GM19328 (cell line): ENCODE results near the gene MGST3.
"Not testable (repeated sequence)": the region's sequence is repeated elsewhere in the genome, so short reads cannot be mapped to it uniquely, and the experiment has no call there.

Source experiments
- ATAC-seq: cut with Tn5 transposase; IDR thresholded peaks from one replicate; pipeline ENCODE4 v1.9.1; 2021; ENCODE audit warnings: mild to moderate bottlenecking, moderate library complexity; ENCODE audit not compliant: unreplicated experiment

MGST3 gene

DNA sequence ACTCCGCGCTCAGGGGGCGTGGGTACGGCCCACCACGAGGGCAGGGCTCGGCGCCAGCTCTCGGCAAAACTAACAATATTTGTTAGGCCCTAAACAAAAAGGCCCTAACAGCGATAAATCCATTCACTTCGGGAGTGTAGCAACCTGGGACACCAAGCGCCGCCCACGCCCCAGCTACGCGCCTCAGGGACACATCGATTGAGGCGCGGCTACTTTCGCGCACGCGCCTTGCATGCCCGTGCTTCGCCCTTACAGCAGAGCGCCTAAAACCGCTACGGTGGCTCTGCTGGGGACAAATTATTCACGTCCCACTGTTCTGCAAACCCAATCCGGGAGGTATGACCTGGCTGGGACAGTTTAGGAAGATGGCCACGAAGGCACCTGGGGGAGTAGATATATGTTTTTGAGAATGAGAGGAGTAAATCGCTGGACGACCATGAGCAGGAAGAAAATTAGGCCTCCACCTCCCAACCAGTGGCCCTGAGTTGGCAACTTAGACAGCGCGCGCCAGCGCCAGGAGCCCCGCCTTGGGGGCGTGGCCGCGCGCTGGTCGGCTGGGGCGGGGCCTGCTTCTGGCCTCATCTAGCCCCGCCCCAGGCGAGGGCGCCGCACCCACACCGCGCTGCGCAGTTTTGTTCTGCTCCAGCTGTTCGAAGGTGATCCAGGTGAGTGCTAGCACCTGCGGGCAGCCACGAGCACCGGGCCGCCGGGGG, at the start of gene MGST3:
TSS of gene MGST3 (plus strand) at position 606 of the 713 bp plus-strand sequence. CDS start 18,614 bp downstream, outside the sequence.
- peak; percentile 90 for ATAC-seq

DNA sequence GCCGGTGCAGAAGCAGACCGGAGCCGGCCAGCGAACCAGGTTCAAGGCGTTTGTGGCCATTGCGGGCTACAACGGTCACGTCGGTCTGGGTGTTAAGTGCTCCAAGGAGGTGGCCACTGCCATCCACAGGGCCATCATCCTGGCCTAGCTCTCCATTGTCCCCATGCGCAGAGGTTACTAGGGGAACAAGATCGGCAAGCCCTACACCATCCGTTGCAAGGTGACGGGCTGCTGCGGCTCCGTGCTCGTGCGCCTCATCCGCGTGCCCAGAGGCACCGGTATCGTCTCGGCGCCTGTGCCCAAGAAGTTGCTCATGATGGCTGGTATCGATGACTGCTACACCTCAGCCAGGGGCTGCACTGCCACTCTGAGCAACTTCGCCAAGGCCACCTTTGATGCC, 49.1 kb upstream of the MGST3 start:
- ATAC-seq, result no peak

DNA sequence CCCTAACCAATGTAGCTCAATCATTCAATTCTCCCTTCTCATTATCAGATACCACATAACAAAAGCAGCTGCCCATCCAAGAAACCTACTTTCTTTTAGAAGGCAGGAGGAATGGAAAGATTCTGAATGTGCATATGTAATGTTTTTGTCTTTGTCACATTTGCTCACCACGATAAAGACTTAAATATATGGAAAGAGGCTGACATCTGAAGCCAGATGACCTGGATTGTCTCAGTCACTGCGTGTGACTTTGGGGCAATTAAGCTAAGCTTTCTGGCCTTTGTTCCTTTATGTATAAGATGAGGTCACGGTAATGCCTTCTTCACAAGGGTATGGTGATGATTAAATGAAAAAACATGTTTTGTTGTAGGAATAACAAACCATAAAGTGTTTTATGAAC, 44.6 kb upstream of the MGST3 start:
- ATAC-seq, result no peak

DNA sequence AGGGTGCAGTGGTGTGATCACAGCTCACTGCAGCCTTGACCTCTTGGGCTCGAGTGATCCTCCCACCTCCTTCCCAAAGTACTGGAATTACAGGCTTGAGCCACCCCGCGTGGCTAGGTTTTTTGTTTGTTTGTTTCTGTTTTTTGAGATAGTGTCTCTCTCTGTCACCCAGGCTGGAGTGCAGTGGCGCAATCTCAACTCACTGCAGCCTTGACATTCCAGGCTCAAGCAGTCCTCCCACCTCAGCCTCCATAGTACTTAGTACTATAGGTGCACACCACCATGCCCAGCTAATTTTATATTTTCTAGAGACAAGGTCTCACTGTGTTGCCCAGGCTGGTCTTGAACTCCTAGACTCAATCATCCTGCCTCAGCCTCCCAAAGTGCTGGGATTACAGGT, 39.6 kb upstream of the MGST3 start:
- not testable (repeated sequence) for ATAC-seq

DNA sequence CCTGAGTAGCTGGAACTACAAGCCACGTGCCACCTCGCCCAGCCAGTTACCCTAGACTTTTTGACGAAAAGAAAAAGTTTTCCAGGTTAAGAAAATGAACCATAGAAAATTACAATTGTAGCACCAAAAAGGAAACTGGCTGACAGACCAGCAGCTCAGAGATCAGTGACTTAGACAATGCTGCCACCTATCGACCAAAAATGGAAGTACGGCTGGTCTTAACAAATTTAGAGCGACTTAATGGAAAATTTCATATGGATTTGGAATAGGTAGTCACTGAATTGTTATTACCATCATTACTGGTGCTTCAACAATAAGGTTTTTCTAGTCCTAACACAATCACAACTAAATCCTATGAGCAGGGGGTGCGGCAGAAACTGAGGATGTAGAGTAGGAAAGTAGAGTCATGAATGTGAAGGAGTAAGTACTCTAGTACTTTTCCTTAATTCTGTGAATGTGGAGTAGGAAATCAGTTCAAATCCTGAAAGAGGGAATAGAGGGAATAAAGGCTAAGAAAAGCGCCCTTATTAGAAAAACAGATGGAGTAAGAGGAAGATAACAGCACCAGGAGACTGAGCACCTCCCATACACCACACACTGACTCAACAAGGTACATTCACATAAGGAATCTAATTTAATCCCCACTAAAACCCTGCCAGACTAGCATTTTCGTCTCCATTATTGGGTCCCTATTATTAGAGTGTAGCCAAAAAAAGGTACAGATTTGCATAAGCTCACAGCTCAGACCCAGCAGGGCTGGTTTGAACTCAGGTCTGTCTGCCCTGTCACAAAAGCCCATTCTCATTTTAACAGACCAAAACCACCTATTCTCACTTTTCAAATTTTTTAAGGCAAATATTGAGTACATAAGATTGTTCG, 37.9 kb upstream of the MGST3 start:
- ATAC-seq, result peak; percentile 27

DNA sequence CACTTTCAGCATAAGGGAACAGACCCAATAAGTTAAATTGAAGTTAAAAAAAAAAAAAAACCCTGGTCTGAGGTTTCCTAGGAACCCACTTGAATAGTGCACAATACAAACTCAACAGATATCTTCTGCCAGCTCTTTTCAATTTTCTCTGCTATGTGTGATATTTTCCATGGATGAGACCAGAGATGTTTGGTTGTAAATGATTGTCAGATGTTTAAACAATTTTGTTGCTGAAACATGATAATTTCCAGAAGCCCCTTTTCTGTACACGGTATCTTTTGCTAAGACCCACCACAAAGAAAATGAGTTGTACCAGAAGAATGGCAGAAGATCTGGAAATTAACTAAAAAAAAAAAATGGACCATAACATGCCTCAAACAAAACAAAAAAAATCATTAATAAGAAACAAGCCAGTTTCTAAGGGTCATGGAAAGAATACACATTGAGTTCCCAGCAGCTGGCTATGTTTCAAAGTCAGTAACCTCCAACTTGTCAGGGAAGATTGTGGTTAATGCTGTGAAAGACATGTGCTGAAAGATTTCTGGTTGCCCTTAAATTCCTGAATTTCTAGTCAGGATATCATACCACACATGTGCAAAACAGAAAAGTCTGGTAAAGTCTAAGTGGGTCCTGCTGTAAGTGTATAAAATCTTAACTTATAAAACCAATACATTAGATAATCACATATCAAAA, 35.6 kb upstream of the MGST3 start:
- ATAC-seq, result no peak

DNA sequence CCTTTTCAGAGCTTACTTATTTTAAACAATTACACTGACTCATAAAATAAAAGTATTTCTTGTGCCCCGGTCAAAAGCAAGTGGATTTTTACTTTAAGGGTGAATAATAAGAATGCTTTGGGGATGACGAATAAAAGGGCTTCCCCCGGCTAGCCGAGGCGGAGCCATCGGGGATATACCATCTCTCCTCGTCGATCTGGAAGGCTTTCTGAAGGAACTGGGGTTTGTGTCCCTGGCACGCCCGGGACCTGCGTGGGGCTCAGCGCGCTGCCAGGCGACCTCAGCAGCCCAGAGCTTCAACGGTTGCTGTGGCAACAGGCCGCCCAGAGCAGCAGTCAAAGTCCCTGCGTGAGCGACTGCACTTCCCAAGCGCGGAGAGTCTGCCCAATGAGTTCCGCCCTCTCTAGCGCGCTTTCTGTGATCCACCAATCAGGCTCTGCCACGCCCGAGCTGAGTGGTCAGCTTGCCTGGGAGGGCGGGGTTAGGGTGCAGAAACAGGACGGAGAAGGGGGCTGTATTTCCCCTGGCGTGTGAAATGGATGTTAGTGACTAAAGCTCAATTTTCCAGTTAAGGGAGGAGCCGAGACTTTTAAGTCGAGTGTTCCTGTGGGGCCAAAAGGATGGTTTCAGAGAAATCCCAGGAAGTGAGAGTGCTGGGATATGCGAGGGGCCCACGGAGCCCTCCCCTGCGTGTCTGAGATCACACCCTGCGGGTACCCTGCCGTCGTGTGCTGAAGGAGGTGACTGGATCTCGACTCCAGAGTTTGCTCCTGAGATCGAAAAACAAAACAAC, 33.0 kb upstream of the MGST3 start:
- peak; percentile 95 for ATAC-seq

DNA sequence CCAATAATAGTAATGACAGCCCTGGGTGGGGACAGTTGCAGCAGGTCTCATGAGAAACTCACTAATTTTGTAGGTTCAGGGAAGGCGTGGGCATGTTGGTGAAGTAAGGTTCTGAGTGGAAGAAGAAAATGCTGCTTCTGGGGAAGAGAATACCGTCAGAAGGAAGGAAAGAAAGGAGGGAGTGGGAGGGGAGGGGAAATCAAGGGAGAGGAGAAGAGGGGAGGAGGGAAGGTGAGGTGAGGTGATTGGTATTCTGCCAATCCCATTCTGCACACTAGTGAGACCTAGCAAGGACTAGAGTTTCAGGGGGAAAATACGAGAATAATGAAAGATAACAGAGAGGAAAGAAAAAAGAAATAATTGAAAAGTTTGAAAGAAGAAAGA, 32.4 kb upstream of the MGST3 start:
- ATAC-seq, result no peak

DNA sequence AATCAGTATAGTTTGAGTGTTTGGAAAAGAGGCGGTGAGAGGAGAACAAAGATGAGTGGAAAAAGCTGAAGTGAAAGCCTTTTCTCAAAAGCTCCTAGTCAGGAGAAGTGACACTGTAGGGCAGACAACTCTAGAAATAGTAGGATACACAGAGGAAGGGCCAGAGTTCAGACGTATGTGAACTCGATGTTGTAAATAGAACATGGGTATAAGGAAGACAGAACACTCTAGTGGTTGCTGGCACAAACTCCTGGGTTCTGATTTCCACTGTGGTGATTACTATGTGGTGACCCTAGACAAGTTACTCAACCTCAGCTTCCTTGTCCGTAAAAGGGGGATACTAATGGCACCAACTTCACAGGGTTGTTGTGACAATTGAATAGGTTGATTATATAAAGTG, 30.2 kb upstream of the MGST3 start:
- no peak for ATAC-seq

DNA sequence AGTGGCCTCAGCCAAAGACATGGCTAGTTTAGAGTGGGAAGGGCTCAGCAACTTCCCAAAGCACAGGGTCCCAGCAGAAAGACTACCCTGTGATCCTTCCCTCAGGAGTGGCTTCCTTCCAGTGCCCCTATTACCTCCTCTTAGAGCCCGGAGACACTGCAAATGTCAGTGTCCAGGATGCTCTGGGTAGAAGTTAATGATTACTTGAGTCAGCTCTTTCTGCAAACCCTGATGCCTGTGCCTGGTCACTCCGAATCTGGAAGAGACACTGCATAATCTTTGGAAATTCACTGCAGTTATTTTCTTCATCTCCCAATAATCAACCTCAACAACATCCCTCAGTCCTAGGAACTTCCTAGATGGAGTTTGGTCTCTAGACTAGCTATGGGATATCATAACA, 27.2 kb upstream of the MGST3 start:
- ATAC-seq, result no peak

DNA sequence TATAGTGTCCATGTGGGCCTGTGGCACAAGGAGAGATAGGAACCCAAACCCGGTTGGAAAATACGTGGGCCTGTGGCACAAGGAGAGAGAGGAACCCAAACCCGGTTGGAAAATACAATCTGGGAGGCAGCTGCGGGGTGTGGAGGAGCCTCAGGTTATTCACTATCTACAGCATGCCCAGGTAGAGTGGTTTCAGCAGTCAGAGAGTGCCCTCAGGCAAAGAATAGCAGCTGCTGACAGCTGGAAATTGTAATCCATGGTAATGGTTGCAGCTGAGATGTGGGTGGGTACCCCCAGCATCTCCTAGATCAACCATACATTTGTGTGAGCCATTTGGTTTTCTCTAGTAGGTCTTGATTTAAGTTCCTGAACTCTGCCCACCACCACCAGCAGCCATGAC, 25.8 kb upstream of the MGST3 start:
- no peak for ATAC-seq

DNA sequence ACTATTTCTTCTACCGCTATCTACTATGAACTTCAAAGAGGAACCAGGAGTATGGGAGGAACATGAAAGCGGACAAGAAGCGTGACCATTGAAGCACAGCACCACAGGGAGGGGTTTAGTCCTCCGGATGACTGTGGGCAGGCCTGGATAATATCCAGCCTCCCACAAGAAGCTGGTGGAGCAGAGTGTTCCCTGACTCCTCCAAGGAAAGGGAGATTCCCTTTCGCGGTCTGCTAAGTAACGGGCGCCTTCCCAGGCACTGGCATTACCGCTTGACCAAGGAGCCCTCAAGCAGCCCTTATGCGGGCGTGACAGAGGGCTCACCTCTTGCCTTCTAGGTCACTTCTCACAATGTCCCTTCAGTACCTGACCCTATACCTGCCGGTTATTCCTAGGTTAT, 24.4 kb upstream of the MGST3 start:
- not testable (repeated sequence) for ATAC-seq

DNA sequence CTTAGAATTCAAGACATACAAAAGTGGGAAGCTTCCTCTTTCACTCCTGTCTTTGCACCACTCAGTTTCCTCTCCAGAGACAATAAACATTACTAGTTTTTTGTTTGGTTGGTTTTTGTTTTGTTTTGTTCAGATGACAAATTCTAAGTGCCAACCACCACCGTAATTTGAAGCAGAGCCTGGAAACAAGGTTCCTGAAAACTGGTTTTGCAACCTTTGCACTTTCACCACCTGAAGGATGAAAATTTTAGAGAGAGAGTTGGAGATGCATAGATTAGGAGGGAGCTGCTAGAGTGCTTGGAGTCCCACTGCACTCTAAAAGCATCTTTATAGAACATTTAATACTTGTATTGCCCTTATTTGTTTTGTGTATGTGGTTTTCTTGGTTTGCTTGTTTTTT, 20.2 kb upstream of the MGST3 start:
- ATAC-seq, result no peak

DNA sequence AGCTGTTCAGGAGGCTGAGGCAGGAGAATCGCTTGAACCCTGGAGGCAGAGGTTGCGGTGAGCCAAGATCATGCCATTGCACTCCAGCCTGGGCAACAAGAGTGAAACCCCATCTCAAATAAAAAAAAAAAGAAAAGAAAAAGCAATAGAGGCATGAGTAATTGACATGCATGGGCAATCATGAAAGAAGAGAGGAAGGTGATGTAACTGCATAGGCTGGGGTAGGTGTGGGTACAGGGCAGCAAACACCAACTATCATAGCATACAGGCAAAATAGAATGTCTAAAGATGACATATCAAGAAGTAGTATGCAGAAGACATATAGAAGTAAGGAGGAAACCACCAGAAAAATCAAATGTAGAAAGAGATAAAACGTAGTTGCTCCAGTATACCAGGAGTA, 19.0 kb upstream of the MGST3 start:
- no peak for ATAC-seq

DNA sequence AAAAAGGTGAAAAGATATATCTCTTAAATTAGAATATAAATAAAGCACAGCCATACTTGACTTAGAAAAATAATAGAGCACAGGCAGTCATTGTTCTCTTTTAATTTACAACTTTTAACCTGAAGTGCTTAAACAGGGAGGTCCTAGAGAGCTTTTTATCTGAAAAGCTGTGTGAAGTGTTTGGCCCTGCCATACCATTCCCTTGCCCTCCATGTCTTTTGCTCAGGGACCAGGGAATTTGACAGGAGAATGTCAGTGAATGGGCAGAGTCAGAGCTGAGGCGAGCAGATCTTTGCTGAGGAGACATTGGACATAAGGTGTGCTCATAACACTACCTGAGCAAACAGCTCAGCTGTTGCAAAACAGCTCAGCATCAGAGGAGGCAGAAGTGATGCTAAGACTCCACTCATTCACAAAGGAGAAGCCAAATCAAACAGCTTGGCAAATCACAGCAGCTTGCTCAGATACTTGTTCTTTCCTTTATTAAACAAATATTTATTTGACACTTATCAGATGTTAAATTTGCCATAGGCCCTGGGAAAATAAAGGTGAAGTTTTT, 14.9 kb upstream of the MGST3 start:
- ATAC-seq, result no peak

DNA sequence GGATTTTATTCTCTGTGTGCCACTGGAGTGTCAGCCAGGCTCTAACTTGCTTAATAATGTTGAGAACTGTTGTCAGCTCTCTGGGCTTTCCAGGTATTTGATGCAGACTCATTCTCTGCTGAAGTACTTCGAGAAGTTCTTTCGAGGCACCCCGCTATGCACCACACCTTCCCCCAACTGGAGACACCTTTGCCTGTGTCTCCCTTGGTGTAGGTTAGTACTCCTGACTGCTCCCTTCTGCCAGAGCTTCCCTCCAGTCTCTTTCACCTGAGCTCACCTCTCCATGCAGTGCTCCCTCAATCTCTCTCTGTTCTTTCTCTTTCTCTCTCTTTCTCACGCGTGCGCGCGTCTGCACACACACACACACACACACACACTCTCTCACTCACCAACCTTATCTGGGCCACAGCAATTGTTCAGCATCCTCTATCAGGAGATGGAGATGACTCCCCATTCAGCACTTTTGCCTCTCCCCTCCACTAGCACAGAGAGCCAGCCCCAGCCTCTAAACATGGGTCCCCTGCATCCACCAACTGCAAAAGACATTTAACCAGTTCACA, 14.0 kb upstream of the MGST3 start:
- ATAC-seq, result no peak

DNA sequence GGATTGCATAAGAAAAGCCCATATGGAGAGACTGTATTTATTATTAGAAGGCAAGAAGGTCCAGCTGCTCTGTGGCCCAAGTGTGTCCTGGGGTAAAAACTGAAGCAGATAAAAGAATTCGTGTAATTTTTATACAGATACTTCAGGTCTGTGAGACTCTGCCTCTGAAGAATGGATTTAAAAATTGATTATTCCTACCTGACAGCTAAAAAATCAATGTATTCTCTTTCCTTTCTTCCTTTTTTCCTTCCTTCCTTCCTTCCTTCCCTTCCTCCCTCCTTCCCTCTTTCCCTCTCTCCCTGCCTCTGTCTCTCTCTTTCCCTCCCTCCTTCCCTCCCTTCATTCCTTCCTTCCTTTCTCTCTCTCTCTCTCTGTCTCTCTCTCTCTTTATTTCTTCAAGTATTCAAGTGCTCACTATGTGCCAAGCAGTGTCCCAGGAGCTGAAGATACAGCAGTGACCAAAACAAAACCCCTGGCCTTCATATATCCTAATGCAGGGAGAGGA, 11.3 kb upstream of the MGST3 start:
- no peak for ATAC-seq

DNA sequence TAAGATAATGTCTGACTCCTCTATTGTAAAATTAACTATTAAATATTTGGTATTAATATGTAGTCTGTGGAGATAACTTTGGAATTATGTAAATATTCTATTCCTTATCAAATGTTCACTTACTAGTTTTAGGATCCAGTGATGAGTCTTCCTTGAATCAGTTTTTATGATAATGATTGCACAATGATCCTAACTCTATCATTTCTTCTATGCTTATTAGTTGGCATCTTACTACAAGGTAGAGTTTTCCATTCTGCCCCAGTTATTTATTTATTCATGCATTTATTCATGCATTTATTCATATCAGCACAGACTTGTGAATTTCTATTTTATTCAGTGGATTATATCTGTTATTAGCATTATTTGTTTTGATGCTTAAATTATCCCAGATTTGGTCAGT, 7.4 kb upstream of the MGST3 start:
- no peak for ATAC-seq

DNA sequence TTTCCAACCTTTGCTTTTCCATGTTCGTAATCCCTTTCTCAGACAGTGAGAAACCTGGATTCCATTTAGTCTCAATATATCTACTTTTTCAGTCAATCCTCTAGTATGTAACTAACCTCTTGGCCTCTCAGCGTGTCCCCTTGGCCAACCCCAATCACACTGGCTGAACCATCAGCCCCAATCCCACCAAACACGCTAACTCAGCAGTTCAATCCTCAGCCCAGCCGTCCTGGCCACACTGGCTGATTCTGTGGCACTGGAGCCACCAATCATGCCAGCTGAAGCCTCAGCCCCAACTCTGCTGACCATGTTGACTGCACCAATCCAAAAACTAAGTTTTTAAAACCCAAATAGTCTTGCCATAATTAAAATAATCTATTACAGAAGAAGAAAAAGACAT, 6.6 kb upstream of the MGST3 start:
- no peak for ATAC-seq
